Neural cell (in vitro differentiated cells): ENCODE data around the gene AFDN.

Experiments used
- EZH2 ChIP-seq: fragments of 200-600, 300-800 bp; shearing (Covaris generic), sonication (generic); IDR thresholded peaks from 2 replicates; pipeline ENCODE4 v1.6.1; 2014; ENCODE audit warnings: antibody characterized with exemption, low read length, borderline replicate concordance, mild to moderate bottlenecking; ENCODE audit not compliant: insufficient read depth, poor library complexity, severe bottlenecking
- RAD21 ChIP-seq: fragments of 450-650 bp; conservative IDR thresholded peaks from 2 replicates; pipeline ENCODE4 v1.6.1; 2014; ENCODE audit warnings: antibody characterized with exemption, mild to moderate bottlenecking, moderate library complexity
- TF ChIP-seq, protein P1 (sequence below): fragments of 450-650 bp; IDR thresholded peaks from 2 replicates; pipeline ENCODE4 v1.5.1; 2014; ENCODE audit warnings: antibody characterized with exemption, mild to moderate bottlenecking, moderate library complexity; ENCODE audit not compliant: poor library complexity, severe bottlenecking

DNA sequence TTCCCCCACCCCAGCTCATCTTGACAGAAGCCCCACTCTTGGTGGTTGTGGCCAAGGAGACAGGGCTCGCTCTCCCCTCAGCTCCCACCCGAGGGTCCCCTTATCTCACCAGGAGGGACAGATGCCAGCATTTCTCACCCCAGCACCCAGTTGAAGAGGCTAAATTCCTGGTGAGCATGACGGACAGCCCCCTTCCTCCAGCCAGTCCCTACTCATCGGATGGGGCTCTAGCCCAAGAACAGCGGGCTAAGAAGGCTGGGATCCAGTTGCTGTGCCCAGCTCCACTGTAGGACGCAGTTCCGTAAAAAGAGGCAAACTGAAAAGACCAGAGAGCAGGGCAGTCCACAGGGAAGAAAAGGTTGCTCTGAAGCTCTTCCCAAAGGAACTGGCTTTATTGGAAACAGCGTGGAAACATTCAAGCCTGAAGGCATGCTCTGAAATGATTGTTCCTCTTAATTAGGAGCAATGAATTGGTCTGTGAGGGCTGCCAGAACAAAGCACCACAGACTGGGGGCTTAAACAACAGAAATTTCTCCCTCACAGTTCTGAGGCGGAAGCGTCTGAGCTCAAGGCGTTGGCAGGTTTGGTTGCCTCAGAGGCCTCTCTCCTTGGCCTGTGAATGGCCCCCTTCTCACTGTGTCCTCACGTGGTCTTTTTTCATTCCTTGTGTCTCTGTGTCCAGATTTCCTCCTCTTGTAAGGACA, 152.9 kb downstream of the AFDN start:
- TF ChIP-seq, protein P1, sequence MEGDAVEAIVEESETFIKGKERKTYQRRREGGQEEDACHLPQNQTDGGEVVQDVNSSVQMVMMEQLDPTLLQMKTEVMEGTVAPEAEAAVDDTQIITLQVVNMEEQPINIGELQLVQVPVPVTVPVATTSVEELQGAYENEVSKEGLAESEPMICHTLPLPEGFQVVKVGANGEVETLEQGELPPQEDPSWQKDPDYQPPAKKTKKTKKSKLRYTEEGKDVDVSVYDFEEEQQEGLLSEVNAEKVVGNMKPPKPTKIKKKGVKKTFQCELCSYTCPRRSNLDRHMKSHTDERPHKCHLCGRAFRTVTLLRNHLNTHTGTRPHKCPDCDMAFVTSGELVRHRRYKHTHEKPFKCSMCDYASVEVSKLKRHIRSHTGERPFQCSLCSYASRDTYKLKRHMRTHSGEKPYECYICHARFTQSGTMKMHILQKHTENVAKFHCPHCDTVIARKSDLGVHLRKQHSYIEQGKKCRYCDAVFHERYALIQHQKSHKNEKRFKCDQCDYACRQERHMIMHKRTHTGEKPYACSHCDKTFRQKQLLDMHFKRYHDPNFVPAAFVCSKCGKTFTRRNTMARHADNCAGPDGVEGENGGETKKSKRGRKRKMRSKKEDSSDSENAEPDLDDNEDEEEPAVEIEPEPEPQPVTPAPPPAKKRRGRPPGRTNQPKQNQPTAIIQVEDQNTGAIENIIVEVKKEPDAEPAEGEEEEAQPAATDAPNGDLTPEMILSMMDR, result no peak
- TF ChIP-seq EZH2, result no peak
- no peak for TF ChIP-seq RAD21
